Right hindlimb (tissue), 1 donor: Measurements from ENCODE around the gene EEIG1.
A peak's percentile ranks its signal among the peaks of the same experiment; 100 is the strongest.

Experiments used
- DNase-seq: peaks from one replicate; pipeline ENCODE4 v3.0.0-alpha.2; 2018

EEIG1 gene

DNA sequence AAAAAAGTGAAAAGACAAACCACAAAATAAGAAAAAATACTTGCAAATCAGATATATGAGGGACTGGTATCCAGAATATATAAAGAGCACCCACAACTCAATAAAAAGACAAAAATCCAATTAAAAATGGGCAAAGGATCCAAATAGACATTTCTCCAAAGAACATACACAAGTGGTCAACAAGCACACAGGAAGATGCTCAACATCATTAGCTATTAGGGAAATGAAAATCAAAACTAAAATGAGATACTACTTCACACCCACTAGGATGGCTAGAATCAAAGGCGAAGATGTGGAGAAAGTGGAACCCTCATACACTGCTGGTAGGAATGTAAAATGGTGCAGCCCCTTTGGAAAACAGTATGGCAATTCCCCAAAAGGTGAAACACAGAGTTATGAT, 22.1 kb downstream of the EEIG1 start:
- DNase-seq: no peak

GRCh38 chr9:127955294-127956015, 25.3 kb downstream of the EEIG1 start:
- no peak for DNase-seq

DNA sequence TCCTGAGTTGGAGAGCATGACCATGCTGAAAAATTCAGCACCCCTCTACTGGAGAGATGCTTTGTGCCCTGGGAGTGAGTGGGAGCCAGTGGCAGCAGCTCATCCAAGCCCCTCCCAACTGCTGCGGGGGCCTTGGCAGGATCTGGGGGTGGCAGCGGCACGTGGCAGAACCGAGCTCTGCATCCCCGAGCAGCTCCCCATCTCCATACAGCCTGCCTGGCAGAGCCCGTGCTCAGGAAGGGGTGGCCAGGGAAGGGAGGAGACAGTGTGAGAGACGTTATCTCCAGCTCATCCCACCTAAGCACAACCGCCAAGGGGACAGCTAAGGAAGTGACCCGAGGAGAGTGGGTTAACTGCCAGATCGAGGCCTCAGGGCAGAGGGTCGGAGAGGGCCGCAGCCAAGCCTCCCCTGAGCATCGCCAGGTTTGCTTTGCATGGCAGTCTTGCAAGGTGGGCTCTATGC, 25.9 kb downstream of the EEIG1 start:
- DNase-seq: no peak

GRCh38 chr9:127953768-127954505, 26.9 kb downstream of the EEIG1 start:
- no peak for DNase-seq

GRCh38 chr9:127953154-127953553, 27.6 kb downstream of the EEIG1 start:
- DNase-seq: no peak

DNA sequence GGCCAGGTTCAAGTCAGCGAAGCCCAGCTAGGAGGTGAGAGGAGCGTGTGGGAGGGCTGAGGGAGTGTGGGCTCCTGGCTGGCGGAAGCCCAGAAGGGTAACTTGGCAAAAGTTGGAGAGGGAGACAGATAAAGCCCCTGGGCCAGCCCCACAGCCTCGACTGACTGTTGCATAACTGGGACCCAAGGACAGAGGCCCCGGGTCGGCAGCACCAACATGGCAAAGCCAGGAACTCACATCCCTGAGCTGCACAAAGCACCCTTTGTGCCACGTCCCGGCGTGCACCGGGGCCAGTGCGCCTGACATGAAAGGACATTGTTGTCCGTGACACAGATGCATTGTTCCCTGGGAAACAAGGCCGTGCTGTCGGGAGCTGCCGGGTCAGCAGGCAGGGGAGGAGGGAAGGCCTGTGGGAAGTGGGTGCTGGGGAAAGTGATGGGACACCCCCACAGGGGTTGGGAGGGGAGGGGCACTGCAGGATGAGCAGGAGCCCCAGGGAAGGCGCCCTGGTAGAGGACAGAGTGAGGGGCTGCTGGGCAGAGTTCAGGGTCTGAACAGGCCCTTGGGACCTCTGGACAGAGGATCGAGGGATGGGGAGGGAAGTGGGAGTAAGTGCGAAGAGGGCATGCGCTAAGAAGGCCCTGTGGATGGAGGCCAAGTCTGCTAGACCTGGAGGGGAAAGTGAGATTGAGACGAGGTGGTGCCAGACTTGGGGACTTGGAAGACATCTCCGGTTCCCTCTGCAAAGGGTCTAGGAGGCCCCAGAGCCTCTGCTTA, 30.1 kb downstream of the EEIG1 start:
- DNase-seq: no peak

DNA sequence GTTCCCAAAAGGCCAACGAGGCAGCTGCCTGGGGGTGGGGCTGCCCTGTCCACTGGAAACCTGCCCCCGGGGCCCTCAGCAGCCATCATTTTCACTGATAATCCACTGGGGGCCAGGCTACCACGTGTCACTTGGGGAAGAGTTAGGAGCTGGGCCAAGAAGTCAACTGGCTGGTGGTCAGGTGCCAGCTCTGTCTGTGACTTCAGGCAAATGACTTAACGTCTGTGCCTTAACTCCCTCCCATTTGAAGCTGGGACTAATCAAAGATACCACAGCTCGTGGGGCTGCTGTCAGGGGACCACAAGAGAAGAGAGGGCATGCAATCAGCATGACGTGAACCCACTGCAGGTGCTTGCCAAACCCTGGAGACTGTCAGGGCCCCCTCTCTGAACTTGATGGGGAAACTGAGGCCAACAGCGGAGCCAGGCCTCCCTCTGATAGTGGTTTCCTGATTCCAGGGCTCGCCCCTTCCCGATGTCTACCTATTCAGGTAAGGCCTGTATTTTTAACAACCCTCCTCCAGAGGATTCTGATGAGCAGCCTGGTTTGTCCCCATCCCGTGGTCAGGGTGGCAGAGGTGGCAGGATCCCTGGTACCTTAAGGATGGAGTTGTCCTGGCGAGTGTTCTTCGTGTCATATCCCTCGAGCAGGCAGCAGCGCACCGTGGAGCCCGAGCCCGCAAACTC, 30.8 kb downstream of the EEIG1 start:
- DNase-seq: no peak

- no peak for DNase-seq
These were observed 32.7 kb downstream of the EEIG1 start for GRCh38 chr9:127947841-127948710.

DNA sequence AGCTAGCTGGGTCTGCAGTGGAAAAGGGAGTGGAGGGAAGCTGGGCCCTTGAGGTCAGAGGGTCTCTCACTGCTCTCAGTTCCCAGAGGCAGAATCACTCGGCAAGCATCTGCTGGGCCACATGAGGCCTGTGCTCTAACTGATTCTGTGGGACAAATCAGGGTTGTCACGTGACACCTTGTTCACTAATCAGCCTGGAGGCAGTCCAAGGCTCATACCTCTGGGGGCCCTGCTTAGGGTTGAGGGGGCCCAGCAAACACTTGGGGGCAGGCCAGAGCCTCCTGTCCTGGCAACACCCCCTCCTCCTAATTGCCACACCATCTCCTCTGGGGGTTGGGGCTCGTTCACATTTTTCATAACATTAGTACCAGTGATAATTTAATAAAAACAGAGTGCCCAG, 34.1 kb downstream of the EEIG1 start:
- no peak for DNase-seq

- DNase-seq: no peak
These were observed 34.8 kb downstream of the EEIG1 start for GRCh38 chr9:127945942-127946341.

DNA sequence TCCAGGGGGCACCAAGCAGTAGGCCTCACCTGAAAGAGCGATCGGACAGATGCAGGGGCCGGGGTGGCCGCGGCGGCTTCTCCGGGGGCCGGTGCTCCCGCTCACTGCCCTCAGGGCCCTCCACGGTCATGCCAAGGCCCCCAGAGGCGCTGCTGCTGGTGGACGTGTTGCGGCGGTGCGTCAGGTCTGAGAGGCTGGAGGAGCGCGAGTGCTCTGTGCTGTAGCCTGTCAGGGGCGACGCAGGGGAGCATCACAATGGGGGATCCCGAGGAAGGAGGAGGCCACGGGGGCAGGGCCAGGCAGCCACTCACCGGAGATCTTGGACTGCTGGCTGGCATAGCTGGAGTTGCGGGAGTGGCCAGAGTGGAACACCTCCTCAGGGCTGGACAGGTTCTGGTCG, 35.5 kb downstream of the EEIG1 start:
- no peak for DNase-seq

GRCh38 chr9:127944586-127945218, 36.1 kb downstream of the EEIG1 start:
- DNase-seq: no peak

- DNase-seq: peak; percentile 82
These were observed 37.1 kb downstream of the EEIG1 start for GRCh38 chr9:127943731-127944144.

DNA sequence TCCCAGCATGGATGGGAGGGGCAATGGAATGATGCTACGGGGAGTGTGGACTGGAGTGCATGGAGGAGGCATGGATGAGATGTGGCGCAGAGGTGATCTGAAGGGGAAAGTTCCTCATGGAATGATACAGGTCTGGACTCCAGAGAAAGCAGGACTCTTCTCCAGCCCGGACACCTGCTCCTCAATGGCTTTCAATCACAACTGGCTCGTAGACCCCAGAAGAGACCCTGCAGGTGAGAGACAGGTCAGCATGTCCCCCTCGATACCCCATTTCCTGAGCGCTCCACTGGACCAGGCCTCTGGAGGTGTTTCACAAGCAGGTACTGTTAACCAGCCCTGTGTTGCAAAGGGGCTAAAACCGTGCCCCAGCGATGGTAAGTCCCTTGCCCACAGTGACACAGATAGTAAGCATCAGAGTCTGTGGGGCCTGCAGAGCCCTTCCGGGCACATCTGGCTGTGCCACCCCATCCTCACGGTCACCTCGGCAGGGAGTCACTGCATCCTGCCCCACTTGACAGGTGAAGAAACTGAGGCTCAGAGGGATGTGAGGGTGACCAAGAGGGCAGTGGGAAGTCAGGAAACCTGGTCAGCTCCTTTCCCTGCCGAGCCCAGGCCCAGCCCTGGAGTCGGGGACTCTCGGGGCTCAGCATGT, 37.7 kb downstream of the EEIG1 start:
- no peak for DNase-seq

GRCh38 chr9:127942216-127943010, 38.4 kb downstream of the EEIG1 start:
- DNase-seq: peak; percentile 69

- no peak for DNase-seq
These were observed 38.9 kb downstream of the EEIG1 start for GRCh38 chr9:127941961-127942215.

DNA sequence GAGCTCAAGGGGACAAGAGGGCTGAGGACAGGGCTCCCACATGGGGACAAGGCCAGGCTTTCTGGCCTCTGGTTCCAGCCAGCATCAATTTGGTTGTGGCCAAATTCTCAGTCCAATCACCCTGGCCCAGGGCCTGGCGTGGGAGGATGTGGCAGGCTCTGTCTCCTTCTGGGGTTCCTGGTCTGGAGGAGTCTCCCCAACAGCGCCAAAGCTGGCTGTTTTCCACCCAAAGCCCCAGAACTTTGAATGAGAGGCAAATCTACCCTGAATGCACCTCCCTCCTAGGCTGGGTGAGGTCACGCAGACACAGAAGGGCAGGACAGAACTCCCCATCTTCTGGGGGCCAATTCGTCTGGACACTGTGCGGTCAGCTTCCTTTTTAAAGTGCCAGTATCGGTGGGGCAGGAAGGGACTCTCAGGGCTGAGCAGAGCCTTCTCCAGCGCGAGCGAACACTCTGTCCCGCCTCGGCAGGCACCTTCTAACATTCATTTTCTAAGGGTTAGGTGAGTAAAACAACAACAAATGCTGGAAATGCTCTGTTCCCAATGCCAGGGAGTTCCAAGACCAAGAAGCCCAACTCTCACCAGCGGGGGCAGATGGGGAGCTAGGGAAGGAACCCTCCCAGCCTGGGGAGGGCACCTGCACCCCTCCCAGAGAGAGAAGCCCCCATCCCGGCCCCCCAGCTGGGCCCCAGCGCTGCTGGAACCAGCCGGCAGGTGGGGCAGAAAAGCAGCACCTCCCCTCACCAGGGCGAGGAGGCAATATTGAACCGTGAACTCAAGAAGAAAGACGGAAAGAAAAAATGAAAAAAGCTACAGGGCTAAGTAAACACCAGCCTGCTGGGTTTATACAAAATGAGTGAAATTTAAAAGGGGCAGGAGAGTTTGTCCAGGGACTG, 39.5 kb downstream of the EEIG1 start:
- DNase-seq: no peak

DNA sequence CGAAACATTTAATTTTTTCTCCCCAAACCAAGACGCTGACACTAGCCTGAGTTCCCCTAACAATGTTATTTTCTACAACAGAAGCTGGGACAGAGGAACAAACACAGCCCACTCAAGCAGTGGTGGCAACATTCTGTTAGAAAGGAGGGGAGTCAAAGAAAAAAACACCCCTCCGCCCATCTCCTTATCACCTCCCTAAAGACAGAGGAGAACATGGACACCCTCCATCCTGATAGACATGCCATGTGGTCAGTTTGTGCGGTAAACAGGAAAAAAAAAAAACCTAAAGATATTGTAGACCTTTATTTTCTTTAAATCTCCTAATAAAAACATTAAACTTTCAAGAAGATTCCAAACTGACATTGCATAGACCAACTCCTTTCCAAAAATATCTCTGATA, 40.2 kb downstream of the EEIG1 start:
- no peak for DNase-seq

DNA sequence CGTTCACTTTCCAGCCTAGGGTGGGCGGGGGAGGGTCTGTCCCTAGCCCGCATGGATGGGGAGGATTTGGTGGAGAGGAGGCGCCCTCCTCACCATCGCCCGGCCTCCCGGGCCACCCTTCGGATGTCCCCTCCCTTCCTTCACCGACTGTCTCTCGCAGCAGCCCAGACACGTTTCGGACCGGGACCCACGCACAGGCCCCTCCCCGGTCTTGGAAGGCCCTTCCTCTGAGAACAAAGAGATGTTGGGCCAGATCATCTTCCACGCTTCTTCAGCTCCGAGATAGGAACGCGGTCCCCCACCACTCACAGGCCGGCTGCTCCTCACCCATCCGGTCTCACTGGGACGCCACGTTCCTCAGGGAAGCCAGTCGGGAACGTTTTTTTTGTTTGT, 42.5 kb downstream of the EEIG1 start:
- peak; percentile 67 for DNase-seq
